Measurements from ENCODE around the gene IL9R.
A peak's percentile ranks its signal among the peaks of the same experiment; 100 is the strongest.

The IL9R gene

GRCh38 chrX:155956649-155957048 lies 40.8 kb upstream of the IL9R start:
- H3K4me3 ChIP-seq (ENCODE audit: control insufficient read depth, low read depth, low read length): no peak overlapping the region
- DNase-seq (ENCODE audit: low read depth): no peak
- TF ChIP-seq CTCF (conservative IDR thresholded peaks at IDR 0.05; ENCODE audit: control insufficient read depth, insufficient read depth, low read depth, low read length): no peak

DNA sequence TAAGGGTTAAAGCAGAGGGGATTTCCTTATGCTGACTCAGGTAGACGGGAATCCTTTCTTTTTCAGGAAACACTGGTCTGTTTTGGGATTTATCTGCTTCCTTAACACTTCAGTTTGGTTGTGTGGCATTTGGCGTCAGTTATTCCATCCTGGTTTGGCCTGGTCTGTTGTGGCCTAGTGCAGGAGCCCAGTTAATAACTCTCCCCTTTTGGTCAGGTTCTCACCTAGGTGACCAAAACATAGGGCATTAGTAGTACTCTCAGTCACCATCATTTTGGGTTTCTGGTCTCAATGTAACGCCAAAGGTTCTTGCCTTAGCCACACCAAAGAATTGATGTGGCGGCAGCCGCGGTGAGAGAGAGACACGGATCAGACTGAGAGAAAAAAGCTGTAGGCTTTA lies 39.7 kb upstream of the IL9R start:
- DNase-seq (ENCODE audit: low read depth): no peak
- no peak overlapping the region for H3K4me3 ChIP-seq (ENCODE audit: control insufficient read depth, low read depth, low read length)
- TF ChIP-seq CTCF (conservative IDR thresholded peaks at IDR 0.05; ENCODE audit: control insufficient read depth, insufficient read depth, low read depth, low read length): no peak

DNA sequence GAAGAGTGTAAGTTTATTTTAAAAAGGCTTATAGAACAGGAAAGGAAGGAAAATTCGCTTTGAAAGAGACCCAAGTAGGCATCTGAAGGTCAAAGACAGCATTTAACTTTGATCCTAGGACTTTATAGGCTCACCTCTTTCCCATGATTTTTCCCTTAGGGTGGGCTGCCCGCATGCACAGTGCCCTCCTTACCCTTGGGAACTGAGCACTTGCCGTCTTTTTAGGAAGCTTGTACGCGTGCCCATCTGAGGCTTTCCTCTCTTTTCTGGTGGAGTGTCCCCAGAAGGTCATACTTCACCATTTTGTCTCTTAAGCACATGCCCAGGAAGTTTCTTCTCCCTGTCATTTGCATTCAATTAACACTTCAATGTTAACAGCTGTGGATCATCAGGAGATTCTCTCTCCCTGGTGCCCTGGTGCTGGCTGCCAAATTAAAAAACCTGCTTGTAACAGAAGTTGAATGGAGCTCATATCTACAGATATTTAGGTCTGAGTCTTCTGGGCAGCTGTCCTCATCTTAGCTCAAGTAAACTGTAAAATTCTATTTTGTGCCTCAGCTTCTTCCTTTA lies 38.4 kb upstream of the IL9R start:
- no peak for DNase-seq (ENCODE audit: low read depth)
- H3K4me3 ChIP-seq (ENCODE audit: control insufficient read depth, low read depth, low read length): no peak overlapping the region
- no peak for TF ChIP-seq CTCF (conservative IDR thresholded peaks at IDR 0.05; ENCODE audit: control insufficient read depth, insufficient read depth, low read depth, low read length)

- H3K4me3 ChIP-seq (ENCODE audit: control insufficient read depth, low read depth, low read length): no peak overlapping the region
- no peak for DNase-seq (ENCODE audit: low read depth)
- TF ChIP-seq CTCF (conservative IDR thresholded peaks at IDR 0.05; ENCODE audit: control insufficient read depth, insufficient read depth, low read depth, low read length): no peak
Observed at GRCh38 chrX:155962906-155963305, 34.6 kb upstream of the IL9R start.

DNA sequence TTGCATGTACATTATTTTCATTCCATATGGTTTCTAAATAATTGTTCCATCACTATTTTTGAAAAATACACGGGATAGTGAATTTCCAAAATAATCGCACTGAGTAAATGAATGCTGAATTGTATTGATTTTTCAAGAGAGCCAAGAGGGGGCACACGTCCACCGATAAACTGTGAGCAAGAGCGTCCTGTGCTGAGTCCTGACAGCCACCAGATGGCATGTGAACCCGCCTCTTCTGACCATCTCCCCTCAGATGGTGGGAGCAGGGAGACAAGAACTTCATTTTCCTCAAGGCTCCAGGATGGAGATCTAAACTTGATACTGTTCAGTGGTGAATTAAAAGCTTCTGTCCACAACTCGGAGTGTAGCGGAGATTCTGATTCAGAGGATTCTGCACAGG lies 30.6 kb upstream of the IL9R start:
- DNase-seq (ENCODE audit: low read depth): peak; percentile 45
- no peak overlapping the region for H3K4me3 ChIP-seq (ENCODE audit: control insufficient read depth, low read depth, low read length)
- TF ChIP-seq CTCF (conservative IDR thresholded peaks at IDR 0.05; ENCODE audit: control insufficient read depth, insufficient read depth, low read depth, low read length): peak; percentile 37

GRCh38 chrX:155967653-155968325 lies 29.7 kb upstream of the IL9R start:
- no peak for TF ChIP-seq CTCF (conservative IDR thresholded peaks at IDR 0.05; ENCODE audit: control insufficient read depth, insufficient read depth, low read depth, low read length)
- no peak for DNase-seq (ENCODE audit: low read depth)
- no peak overlapping the region for H3K4me3 ChIP-seq (ENCODE audit: control insufficient read depth, low read depth, low read length)

Measured in fibroblast of mammary gland (primary cell).